Gastroesophageal sphincter (tissue), 3 donors: ENCODE data around the gene CNTNAP5.

ENCODE experiments used
- CTCF ChIP-seq, 4 experiments: fragments of 200-600 bp in 2 of 4; fragments of 450-650 bp in 2 of 4; sonication (generic) in 1 of 4; IDR thresholded peaks; one replicate each; pipeline ENCODE4 v1.5.1; 2017 to 2019; ENCODE audit warnings: antibody characterized with exemption in 4 of 4, mild to moderate bottlenecking in 2 of 4, moderate library complexity in 2 of 4
- POLR2A ChIP-seq, 2 donors: fragments of 450-650 bp; IDR thresholded peaks; one replicate each; pipeline ENCODE4 v1.6.1; 2017; ENCODE audit warnings: antibody characterized with exemption in 2 of 2, mild to moderate bottlenecking in 2 of 2, moderate library complexity in 1 of 2
- POLR2AphosphoS5 ChIP-seq: sonication (generic); formaldehyde crosslinking; IDR thresholded peaks from one replicate; pipeline ENCODE4 v1.6.1; 2017; ENCODE audit warnings: antibody characterized with exemption

- no peak for TF ChIP-seq CTCF (IDR thresholded peaks at IDR 0.05)
- TF ChIP-seq POLR2AphosphoS5, result no peak
- no peak for TF ChIP-seq POLR2A (IDR thresholded peaks at IDR 0.05)
Measured at GRCh38 chr2:124153713-124154112, 128.6 kb downstream of the CNTNAP5 start.
